Hepatocyte (in vitro differentiated cells): Measurements from ENCODE around the gene RFTN1.

Source experiments
- CTCF ChIP-seq: fragments of 200-600 bp; sonication (generic); IDR thresholded peaks from 2 replicates; pipeline ENCODE4 v1.5.1; 2016; ENCODE audit warnings: antibody characterized with exemption, mild to moderate bottlenecking; ENCODE audit not compliant: poor library complexity
- EZH2 ChIP-seq: fragments of 200-600 bp; sonication (generic); IDR thresholded peaks from 2 replicates; pipeline ENCODE4 v1.6.1; 2016; ENCODE audit warnings: antibody characterized with exemption, mild to moderate bottlenecking, borderline replicate concordance
- EZH2phosphoT487 ChIP-seq: fragments of 200-600 bp; sonication (generic); IDR thresholded peaks from one replicate; pipeline ENCODE4 v1.6.1; 2018; ENCODE audit warnings: antibody characterized with exemption, mild to moderate bottlenecking, low read depth, moderate library complexity; ENCODE audit not compliant: unreplicated experiment, severe bottlenecking

DNA sequence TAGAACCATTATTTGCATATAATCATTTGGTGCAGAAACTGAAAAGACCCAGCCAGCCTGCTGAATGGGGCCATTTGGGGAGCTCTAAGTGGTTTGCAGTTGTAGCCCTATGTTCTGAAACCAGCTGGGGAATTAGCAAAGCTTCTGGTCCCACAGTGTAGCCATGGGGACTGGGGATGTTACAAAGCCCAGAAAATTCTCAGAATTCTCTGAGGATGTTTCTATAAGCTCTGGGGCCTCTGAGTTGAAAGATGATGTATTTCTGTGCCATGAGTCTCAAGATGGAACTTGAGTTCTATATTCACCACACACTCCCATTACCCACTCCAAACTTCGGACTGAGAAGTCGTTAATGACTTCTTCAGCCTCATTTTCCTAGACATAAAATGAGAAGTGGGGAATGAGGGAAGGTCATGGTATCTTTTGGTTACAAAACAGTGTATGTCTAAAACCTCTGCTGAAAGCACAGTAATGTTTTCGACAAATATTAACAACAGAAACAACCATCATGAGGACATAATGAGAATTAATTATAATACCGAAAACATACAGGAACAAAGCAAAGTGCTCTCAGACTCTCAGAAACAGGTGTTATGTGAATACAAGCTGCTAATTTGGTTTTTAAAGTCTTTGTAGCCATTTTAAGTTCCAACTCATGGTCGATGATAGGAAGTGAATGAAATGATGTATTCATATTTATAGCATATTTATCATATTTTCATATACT, 89.4 kb downstream of the RFTN1 start:
- TF ChIP-seq CTCF: no peak
- TF ChIP-seq EZH2: no peak
- TF ChIP-seq EZH2phosphoT487: no peak
